Omental fat pad (tissue), 4 donors: ENCODE data around the gene SLC37A2. TPM values are rescaled to one million over a fixed set of nuclear protein-coding genes. Genes with fewer than 3 reads are reported as not detected.

ENCODE experiments used
- ATAC-seq: fragments of 150-250 bp; one replicate; pipeline ENCODE4 v1.9.1; 2016; ENCODE audit warnings: mild to moderate bottlenecking, moderate library complexity; ENCODE audit not compliant: low FRiP score
- DNase-seq: peaks from one replicate; pipeline ENCODE4 v3.0.0-alpha.2; 2019; ENCODE audit warnings: low spot score
- CTCF ChIP-seq, 3 donors: fragments of 450-650 bp; IDR thresholded peaks; one replicate each; pipeline ENCODE4 v1.5.1; 2016 to 2017; ENCODE audit warnings: antibody characterized with exemption in 3 of 3, mild to moderate bottlenecking in 3 of 3, moderate library complexity in 2 of 3
- total RNA-seq, 4 donors: library from RNA; depleted of rRNA; stranded (reverse); fragments of >200 nt; gene quantifications; one replicate each; pipeline ENCODE4 v1.1.0, GENCODE V29; 2016

Gene SLC37A2
- total RNA-seq, 4 donors from 2014 or later = 15.6 to 26.0 (median 21.5) TPM

- DNase-seq (no peak), ATAC-seq (no peak)
- TF ChIP-seq CTCF (IDR thresholded peaks at IDR 0.05) = no peak
These were observed 60.3 kb downstream of the SLC37A2 start for GRCh38 chr11:125123194-125123946.

GRCh38 chr11:125123947-125124617, 61.0 kb downstream of the SLC37A2 start:
- TF ChIP-seq CTCF (IDR thresholded peaks at IDR 0.05) = no peak
- DNase-seq (no peak), ATAC-seq (no peak)

GRCh38 chr11:125124618-125124992, 61.5 kb downstream of the SLC37A2 start:
- TF ChIP-seq CTCF (IDR thresholded peaks at IDR 0.05) = no peak
- no peak for ATAC-seq
- DNase-seq = no peak

GRCh38 chr11:125128450-125128849, 65.3 kb downstream of the SLC37A2 start:
- no peak for ATAC-seq

GRCh38 chr11:125129316-125129993, 66.3 kb downstream of the SLC37A2 start:
- DNase-seq = no peak
- no peak for TF ChIP-seq CTCF (IDR thresholded peaks at IDR 0.05)
- no peak for ATAC-seq

More at GRCh38 chr11:125128450-125128849, 65.3 kb downstream of the SLC37A2 start:
- no peak for TF ChIP-seq CTCF (IDR thresholded peaks at IDR 0.05)
- DNase-seq = no peak

- DNase-seq (no peak), ATAC-seq (no peak)
- TF ChIP-seq CTCF (IDR thresholded peaks at IDR 0.05) = no peak
These were observed 69.0 kb downstream of the SLC37A2 start for GRCh38 chr11:125132071-125132470.
